HUES64 (cell line): ENCODE results near the gene CDKAL1.
"Not testable (repeated sequence)": the region's sequence is repeated elsewhere in the genome, so short reads cannot be mapped to it uniquely, and the experiment has no call there.

Experiments
- H3K27ac ChIP-seq: 2 replicates; pipeline ENCODE4 v1.7.0; 2013; ENCODE audit warnings: low read depth, low read length, inconsistent platforms
- H3K27me3 ChIP-seq: 2 replicates; pipeline ENCODE4 v1.6.1; 2013; ENCODE audit warnings: mild to moderate bottlenecking, low read length; ENCODE audit not compliant: insufficient read depth
- H3K36me3 ChIP-seq: 2 replicates; pipeline ENCODE4 v1.6.1; 2013; ENCODE audit warnings: mild to moderate bottlenecking, low read length; ENCODE audit not compliant: insufficient read depth
- H3K4me1 ChIP-seq: 2 replicates; pipeline ENCODE4 v1.6.1; 2013; ENCODE audit warnings: mild to moderate bottlenecking, low read length, moderate library complexity; ENCODE audit not compliant: insufficient read depth
- H3K4me3 ChIP-seq: 2 replicates; pipeline ENCODE4 v1.5.1; 2013; ENCODE audit warnings: mild to moderate bottlenecking, low read length, moderate library complexity
- H3K9ac ChIP-seq: 2 replicates; pipeline ENCODE4 v1.6.1; 2013; ENCODE audit warnings: mild to moderate bottlenecking, low read depth, low read length
- H3K9me3 ChIP-seq: 2 replicates; pipeline ENCODE4 v1.6.1; 2013; ENCODE audit warnings: low read depth, low read length; ENCODE audit not compliant: insufficient read depth
- WGBS: fragments of 150-250, 120-280 bp; methylation state at CpG from one replicate; pipeline ENCODE4 v1.1.7; 2013; ENCODE audit warnings: missing lambda C conversion rate; 5-methylcytosine and 5-hydroxymethylcytosine counted together

Gene CDKAL1

GRCh38 chr6:20633566-20634340 is 99.5 kb downstream of the CDKAL1 start:
- Histone ChIP-seq H3K4me3 (no peak overlapping the region), H3K4me1 (peaks cover 26% of the 10 kb centered on the region), H3K27ac (no peak overlapping the region), H3K36me3 (no peaks in the 10 kb centered on the region), H3K27me3 (no peaks in the 10 kb centered on the region), H3K9ac (no peak overlapping the region), H3K9me3 (no peaks in the 10 kb centered on the region)
- WGBS: 90% methylated on average over 2 of the region's 2 CpGs

GRCh38 chr6:20639161-20639560 is 104.9 kb downstream of the CDKAL1 start:
- Histone ChIP-seq H3K9ac (no peak overlapping the region), H3K4me3 (no peak overlapping the region), H3K36me3 (no peaks in the 10 kb centered on the region), H3K9me3 (no peaks in the 10 kb centered on the region), H3K4me1 (peaks cover 16% of the 10 kb centered on the region), H3K27ac (no peak overlapping the region), H3K27me3 (no peaks in the 10 kb centered on the region)
- whole genome bisulfite sequencing: 98% methylated on average over 4 of the region's 4 CpGs

- no peaks in the 10 kb centered on the region for H3K27me3 ChIP-seq
- 72% methylated on average over 2 of the region's 2 CpGs for WGBS
Measured at GRCh38 chr6:20640181-20640580, 105.9 kb downstream of the CDKAL1 start.

GRCh38 chr6:20642441-20642840 is 108.2 kb downstream of the CDKAL1 start:
- Histone ChIP-seq H3K4me1 (peaks cover 16% of the 10 kb centered on the region), H3K4me3 (no peak overlapping the region), H3K27ac (no peak overlapping the region), H3K9me3 (no peaks in the 10 kb centered on the region), H3K27me3 (no peaks in the 10 kb centered on the region), H3K36me3 (no peaks in the 10 kb centered on the region), H3K9ac (no peak overlapping the region)
- 92% methylated on average over 3 of the region's 4 CpGs for WGBS

More at GRCh38 chr6:20640181-20640580, 105.9 kb downstream of the CDKAL1 start:
- Histone ChIP-seq H3K9me3 (no peaks in the 10 kb centered on the region), H3K36me3 (no peaks in the 10 kb centered on the region), H3K27ac (no peak overlapping the region), H3K4me1 (peaks cover 16% of the 10 kb centered on the region), H3K4me3 (no peak overlapping the region), H3K9ac (no peak overlapping the region)

GRCh38 chr6:20644667-20645370 is 110.6 kb downstream of the CDKAL1 start:
- H3K4me1 ChIP-seq: peaks cover 16% of the 10 kb centered on the region
- whole genome bisulfite sequencing: 98% methylated on average over 4 of the region's 5 CpGs
- no peak overlapping the region for H3K4me3 ChIP-seq
- H3K27ac ChIP-seq: no peak overlapping the region
- no peaks in the 10 kb centered on the region for H3K36me3 ChIP-seq
- H3K27me3 ChIP-seq: no peaks in the 10 kb centered on the region
- H3K9me3 ChIP-seq: no peaks in the 10 kb centered on the region
- H3K9ac ChIP-seq: no peak overlapping the region

GRCh38 chr6:20645572-20645971 is 111.3 kb downstream of the CDKAL1 start:
- not testable (repeated sequence) for H3K27ac ChIP-seq, H3K9me3 ChIP-seq, H3K9ac ChIP-seq, H3K4me1 ChIP-seq, H3K4me3 ChIP-seq, H3K27me3 ChIP-seq, H3K36me3 ChIP-seq
- WGBS: 81% methylated on average over 6 of the region's 6 CpGs

GRCh38 chr6:20647585-20647984 is 113.3 kb downstream of the CDKAL1 start:
- Histone ChIP-seq H3K27ac (no peak overlapping the region), H3K9me3 (no peaks in the 10 kb centered on the region), H3K9ac (no peak overlapping the region), H3K4me1 (peaks cover 4% of the 10 kb centered on the region; the same call in 1 of the 2 replicates), H3K4me3 (no peak overlapping the region), H3K27me3 (no peaks in the 10 kb centered on the region), H3K36me3 (no peaks in the 10 kb centered on the region)
- WGBS: 96% methylated on average over 1 of the region's 1 CpG

GRCh38 chr6:20649696-20650470 is 115.6 kb downstream of the CDKAL1 start:
- not testable (repeated sequence) for H3K4me1 ChIP-seq, H3K27ac ChIP-seq, H3K9me3 ChIP-seq, H3K36me3 ChIP-seq, H3K9ac ChIP-seq, H3K4me3 ChIP-seq, H3K27me3 ChIP-seq
- 97% methylated on average over 7 of the region's 7 CpGs for WGBS

GRCh38 chr6:20652299-20653084 is 118.2 kb downstream of the CDKAL1 start:
- H3K9ac ChIP-seq: no peak overlapping the region
- no peaks in the 10 kb centered on the region for H3K27me3 ChIP-seq
- no peaks in the 10 kb centered on the region for H3K36me3 ChIP-seq
- WGBS: 84% methylated on average over 7 of the region's 8 CpGs
- no peak overlapping the region for H3K27ac ChIP-seq
- H3K4me1 ChIP-seq: peaks cover 13% of the 10 kb centered on the region; the same call in 1 of the 2 replicates
- no peaks in the 10 kb centered on the region for H3K9me3 ChIP-seq
- no peak overlapping the region for H3K4me3 ChIP-seq

- H3K27me3 ChIP-seq: no peaks in the 10 kb centered on the region
- H3K4me1 ChIP-seq: peaks cover 13% of the 10 kb centered on the region; the same call in 1 of the 2 replicates
- WGBS: over 99% methylated on average over 4 of the region's 4 CpGs
- H3K27ac ChIP-seq: no peak overlapping the region
- H3K36me3 ChIP-seq: no peaks in the 10 kb centered on the region
- no peak overlapping the region for H3K9ac ChIP-seq
- no peak overlapping the region for H3K4me3 ChIP-seq
- H3K9me3 ChIP-seq: no peaks in the 10 kb centered on the region
Measured at GRCh38 chr6:20653085-20653479, 118.8 kb downstream of the CDKAL1 start.
